Suprapubic skin (tissue), 4 donors: ENCODE measurements around the gene PGBD5.

Experiments used
- EP300 ChIP-seq: sonication (generic); formaldehyde crosslinking; IDR thresholded peaks from one replicate; pipeline ENCODE4 v1.6.1; 2017; ENCODE audit warnings: antibody characterized with exemption
- POLR2AphosphoS5 ChIP-seq, 3 donors: sonication (generic); formaldehyde crosslinking; IDR thresholded peaks; one replicate each; pipeline ENCODE4 v1.6.1; 2017; ENCODE audit warnings: antibody characterized with exemption in 3 of 3
- TF ChIP-seq, protein P1 (sequence below), 2 donors: fragments of 200-600 bp in 1 of 2; fragments of 450-650 bp in 1 of 2; sonication (generic) in 1 of 2; IDR thresholded peaks; one replicate each; pipeline ENCODE4 v1.5.1; 2016 to 2019; ENCODE audit warnings: antibody characterized with exemption in 2 of 2, mild to moderate bottlenecking in 1 of 2, moderate library complexity in 1 of 2

DNA sequence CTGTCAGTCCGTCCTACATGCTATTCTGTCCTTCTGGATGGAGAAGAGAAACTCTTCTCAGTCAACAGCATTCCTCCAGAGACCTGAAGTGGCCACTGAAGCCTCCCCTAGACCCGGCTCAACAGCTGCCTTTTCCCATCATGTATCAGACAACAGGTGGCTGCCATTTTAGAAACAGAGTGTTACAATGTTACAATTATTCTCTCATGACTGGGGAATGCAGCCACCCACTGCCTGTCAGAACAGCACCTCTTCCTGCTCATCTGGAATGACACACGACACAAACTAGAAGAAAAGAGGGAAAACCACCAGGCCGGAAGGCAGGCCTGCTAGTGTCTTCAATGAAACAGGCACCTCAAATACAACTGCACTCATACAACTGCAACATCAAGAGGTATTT, 105.3 kb downstream of the PGBD5 start:
- TF ChIP-seq, protein P1, sequence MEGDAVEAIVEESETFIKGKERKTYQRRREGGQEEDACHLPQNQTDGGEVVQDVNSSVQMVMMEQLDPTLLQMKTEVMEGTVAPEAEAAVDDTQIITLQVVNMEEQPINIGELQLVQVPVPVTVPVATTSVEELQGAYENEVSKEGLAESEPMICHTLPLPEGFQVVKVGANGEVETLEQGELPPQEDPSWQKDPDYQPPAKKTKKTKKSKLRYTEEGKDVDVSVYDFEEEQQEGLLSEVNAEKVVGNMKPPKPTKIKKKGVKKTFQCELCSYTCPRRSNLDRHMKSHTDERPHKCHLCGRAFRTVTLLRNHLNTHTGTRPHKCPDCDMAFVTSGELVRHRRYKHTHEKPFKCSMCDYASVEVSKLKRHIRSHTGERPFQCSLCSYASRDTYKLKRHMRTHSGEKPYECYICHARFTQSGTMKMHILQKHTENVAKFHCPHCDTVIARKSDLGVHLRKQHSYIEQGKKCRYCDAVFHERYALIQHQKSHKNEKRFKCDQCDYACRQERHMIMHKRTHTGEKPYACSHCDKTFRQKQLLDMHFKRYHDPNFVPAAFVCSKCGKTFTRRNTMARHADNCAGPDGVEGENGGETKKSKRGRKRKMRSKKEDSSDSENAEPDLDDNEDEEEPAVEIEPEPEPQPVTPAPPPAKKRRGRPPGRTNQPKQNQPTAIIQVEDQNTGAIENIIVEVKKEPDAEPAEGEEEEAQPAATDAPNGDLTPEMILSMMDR (IDR thresholded peaks at IDR 0.05), result no peak
- TF ChIP-seq POLR2AphosphoS5 (IDR thresholded peaks at IDR 0.05), result no peak
- no peak for TF ChIP-seq EP300
